HG02981 (cell line): ENCODE results near the gene CYTH2.
"Not testable (repeated sequence)": the region's sequence is repeated elsewhere in the genome, so short reads cannot be mapped to it uniquely, and the experiment has no call there.

Source experiments
- ATAC-seq: cut with Tn5 transposase; IDR thresholded peaks from one replicate; pipeline ENCODE4 v1.9.1; 2021; ENCODE audit warnings: mild to moderate bottlenecking, moderate library complexity; ENCODE audit not compliant: unreplicated experiment

CYTH2 gene

GRCh38 chr19:48510421-48511268, 41.5 kb downstream of the CYTH2 start:
- ATAC-seq, result no peak

GRCh38 chr19:48511321-48511731, 42.2 kb downstream of the CYTH2 start:
- no peak for ATAC-seq

- no peak for ATAC-seq
Observed at GRCh38 chr19:48511800-48512503, 42.8 kb downstream of the CYTH2 start, which contains the start of gene LMTK3. Gene LMTK3 (minus strand): TSS chr19:48511835. CDS start chr19:48511576, 259 bp downstream.

GRCh38 chr19:48512504-48513288, 43.5 kb downstream of the CYTH2 start:
- ATAC-seq, result no peak

- no peak for ATAC-seq
Observed at GRCh38 chr19:48513289-48514122, 44.3 kb downstream of the CYTH2 start.

GRCh38 chr19:48514123-48514458, 44.9 kb downstream of the CYTH2 start:
- ATAC-seq, result no peak

- no peak for ATAC-seq
Observed at GRCh38 chr19:48516536-48516935, 47.4 kb downstream of the CYTH2 start.

GRCh38 chr19:48518207-48518606, 49.0 kb downstream of the CYTH2 start:
- ATAC-seq, result no peak

GRCh38 chr19:48519426-48519825, 50.3 kb downstream of the CYTH2 start:
- not testable (repeated sequence) for ATAC-seq

- no peak for ATAC-seq
Observed at GRCh38 chr19:48520134-48520533, 51.0 kb downstream of the CYTH2 start.

- no peak for ATAC-seq
Observed at GRCh38 chr19:48524221-48524620, 55.1 kb downstream of the CYTH2 start.

GRCh38 chr19:48524732-48525131, 55.6 kb downstream of the CYTH2 start:
- no peak for ATAC-seq

GRCh38 chr19:48529156-48529555, 60.0 kb downstream of the CYTH2 start:
- no peak for ATAC-seq

GRCh38 chr19:48530066-48530720, 61.0 kb downstream of the CYTH2 start:
- no peak for ATAC-seq

- no peak for ATAC-seq
Observed at GRCh38 chr19:48530770-48531169, 61.6 kb downstream of the CYTH2 start.
